RWPE2 (cell line): ENCODE measurements around the gene RBMS2.

ENCODE experiments used
- ATAC-seq: fragments of 200-7000 bp; cut with Tn5 transposase; 3 replicates; pipeline ENCODE4 v1.9.1; 2021; ENCODE audit warnings: low read depth
- DNase-seq: peaks from one replicate; pipeline ENCODE4 v3.0.0-alpha.2; 2020; ENCODE audit warnings: low spot score
- H3K27ac ChIP-seq: fragments of 450-650 bp; 2 replicates; pipeline ENCODE4 v1.5.1; 2017; ENCODE audit warnings: mild to moderate bottlenecking; ENCODE audit not compliant: poor library complexity, severe bottlenecking
- H3K27me3 ChIP-seq: fragments of 250-450 bp; sonication (Bioruptor Pico); 2 replicates; pipeline ENCODE4 v1.5.1; 2021; ENCODE audit warnings: mild to moderate bottlenecking, moderate library complexity; ENCODE audit not compliant: insufficient read depth, poor library complexity, severe bottlenecking
- H3K36me3 ChIP-seq: fragments of 250-450 bp; sonication (Bioruptor Pico); 2 replicates; pipeline ENCODE4 v1.5.1; 2020; ENCODE audit warnings: low read depth, mild to moderate bottlenecking, moderate library complexity
- H3K4me1 ChIP-seq: fragments of 250-450 bp; sonication (Bioruptor Pico); 2 replicates; pipeline ENCODE4 v1.5.1; 2021; ENCODE audit warnings: mild to moderate bottlenecking, moderate library complexity; ENCODE audit not compliant: insufficient read depth, poor library complexity, severe bottlenecking
- H3K4me3 ChIP-seq: fragments of 250-450 bp; sonication (Bioruptor Pico); 2 replicates; pipeline ENCODE4 v1.5.1; 2021; ENCODE audit warnings: mild to moderate bottlenecking, moderate library complexity; ENCODE audit not compliant: severe bottlenecking
- H3K9me3 ChIP-seq: fragments of 250-450 bp; sonication (Bioruptor Pico); 2 replicates; pipeline ENCODE4 v1.5.1; 2021; ENCODE audit warnings: mild to moderate bottlenecking, moderate library complexity; ENCODE audit not compliant: severe bottlenecking
- TF ChIP-seq, protein P1 (sequence below): fragments of 450-650 bp; IDR thresholded peaks from one replicate; pipeline ENCODE4 v1.5.1; 2017; ENCODE audit warnings: mild to moderate bottlenecking, moderate library complexity; ENCODE audit not compliant: poor library complexity, severe bottlenecking

Gene RBMS2

DNA sequence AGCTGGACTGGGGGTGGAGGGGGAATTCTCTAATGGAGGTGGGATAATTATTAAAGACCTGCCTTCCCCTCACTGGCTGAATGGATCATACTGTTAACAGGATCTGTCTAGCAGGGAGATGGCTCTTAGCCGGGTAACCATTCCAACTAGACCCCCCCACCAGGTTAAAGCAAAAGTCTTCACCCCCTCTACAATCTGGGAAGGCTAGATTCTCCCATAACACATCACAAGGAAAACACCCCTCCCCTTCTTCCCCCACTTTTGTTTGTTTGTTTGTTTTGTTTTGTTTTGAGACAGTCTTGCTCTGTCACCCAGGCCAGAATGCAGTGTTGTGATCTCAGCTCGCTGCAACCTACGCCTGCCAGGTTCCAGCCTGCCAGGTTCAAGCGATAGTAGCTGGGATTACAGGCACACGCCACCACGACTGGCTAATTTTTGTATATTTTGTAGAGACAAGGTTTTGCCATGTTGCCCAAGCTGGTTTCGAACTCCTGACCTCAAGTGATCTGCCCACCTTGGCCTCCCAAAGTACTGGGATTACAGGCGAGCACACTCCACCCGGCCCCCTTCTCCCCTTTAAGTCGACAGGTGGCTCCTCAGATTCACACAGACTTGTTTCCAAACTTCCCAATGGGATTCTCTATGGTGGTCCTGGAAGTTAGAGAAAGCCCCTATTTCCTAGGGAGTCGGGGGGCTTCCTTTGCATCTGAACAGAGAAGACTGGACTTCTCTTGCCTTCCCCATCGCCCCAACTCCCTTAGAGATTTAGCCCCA lies 112.0 kb downstream of the RBMS2 start:
- H3K9me3 ChIP-seq = no peaks in the 10 kb centered on the region
- DNase-seq (no peak), ATAC-seq (no peak)
- H3K4me3 ChIP-seq = peak overlapping the region; percentile 76
- H3K27ac ChIP-seq = peak overlapping the region; percentile 86
- no peaks in the 10 kb centered on the region for H3K27me3 ChIP-seq
- H3K36me3 ChIP-seq = peaks cover 16% of the 10 kb centered on the region
- TF ChIP-seq, protein P1, sequence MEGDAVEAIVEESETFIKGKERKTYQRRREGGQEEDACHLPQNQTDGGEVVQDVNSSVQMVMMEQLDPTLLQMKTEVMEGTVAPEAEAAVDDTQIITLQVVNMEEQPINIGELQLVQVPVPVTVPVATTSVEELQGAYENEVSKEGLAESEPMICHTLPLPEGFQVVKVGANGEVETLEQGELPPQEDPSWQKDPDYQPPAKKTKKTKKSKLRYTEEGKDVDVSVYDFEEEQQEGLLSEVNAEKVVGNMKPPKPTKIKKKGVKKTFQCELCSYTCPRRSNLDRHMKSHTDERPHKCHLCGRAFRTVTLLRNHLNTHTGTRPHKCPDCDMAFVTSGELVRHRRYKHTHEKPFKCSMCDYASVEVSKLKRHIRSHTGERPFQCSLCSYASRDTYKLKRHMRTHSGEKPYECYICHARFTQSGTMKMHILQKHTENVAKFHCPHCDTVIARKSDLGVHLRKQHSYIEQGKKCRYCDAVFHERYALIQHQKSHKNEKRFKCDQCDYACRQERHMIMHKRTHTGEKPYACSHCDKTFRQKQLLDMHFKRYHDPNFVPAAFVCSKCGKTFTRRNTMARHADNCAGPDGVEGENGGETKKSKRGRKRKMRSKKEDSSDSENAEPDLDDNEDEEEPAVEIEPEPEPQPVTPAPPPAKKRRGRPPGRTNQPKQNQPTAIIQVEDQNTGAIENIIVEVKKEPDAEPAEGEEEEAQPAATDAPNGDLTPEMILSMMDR = no peak
- H3K4me1 ChIP-seq = peaks cover 15% of the 10 kb centered on the region

DNA sequence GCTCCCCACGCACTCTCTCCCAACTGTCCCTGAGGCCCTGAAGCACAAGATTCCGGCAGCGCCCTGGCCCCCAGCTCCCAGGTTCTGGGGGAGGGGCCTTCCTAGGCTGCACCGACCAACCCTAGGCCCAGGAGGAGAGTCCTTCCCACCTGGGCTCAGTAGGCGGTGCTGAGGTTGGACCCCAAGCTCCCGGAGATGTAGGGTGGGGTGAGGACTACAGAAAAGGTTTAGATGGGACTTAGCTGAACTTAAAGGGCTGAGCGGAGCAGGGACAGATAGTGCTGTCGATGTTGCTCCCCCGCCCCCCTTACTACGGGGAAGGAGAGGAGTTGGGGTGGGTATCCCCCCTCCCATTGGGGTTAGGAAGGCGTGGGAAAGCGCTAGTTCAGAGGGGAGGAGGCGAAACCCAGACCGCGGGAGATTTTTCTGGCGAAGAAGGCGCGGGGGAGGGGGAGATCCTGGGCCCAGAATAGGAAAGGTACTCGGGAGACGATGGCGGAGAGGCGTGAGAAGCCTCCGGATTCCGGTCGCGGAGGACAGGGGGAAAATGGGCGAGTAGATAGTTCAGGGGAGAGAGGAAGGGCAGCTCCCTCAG lies 112.7 kb downstream of the RBMS2 start:
- TF ChIP-seq, protein P1 = no peak
- H3K4me3 ChIP-seq = peak overlapping the region; percentile 76
- peak overlapping the region; percentile 86 for H3K27ac ChIP-seq
- DNase-seq (peak; percentile 83), ATAC-seq (peak; percentile 40)
- H3K9me3 ChIP-seq = no peaks in the 10 kb centered on the region
- no peaks in the 10 kb centered on the region for H3K27me3 ChIP-seq
- H3K36me3 ChIP-seq = peaks cover 23% of the 10 kb centered on the region
- H3K4me1 ChIP-seq = peaks cover 15% of the 10 kb centered on the region

DNA sequence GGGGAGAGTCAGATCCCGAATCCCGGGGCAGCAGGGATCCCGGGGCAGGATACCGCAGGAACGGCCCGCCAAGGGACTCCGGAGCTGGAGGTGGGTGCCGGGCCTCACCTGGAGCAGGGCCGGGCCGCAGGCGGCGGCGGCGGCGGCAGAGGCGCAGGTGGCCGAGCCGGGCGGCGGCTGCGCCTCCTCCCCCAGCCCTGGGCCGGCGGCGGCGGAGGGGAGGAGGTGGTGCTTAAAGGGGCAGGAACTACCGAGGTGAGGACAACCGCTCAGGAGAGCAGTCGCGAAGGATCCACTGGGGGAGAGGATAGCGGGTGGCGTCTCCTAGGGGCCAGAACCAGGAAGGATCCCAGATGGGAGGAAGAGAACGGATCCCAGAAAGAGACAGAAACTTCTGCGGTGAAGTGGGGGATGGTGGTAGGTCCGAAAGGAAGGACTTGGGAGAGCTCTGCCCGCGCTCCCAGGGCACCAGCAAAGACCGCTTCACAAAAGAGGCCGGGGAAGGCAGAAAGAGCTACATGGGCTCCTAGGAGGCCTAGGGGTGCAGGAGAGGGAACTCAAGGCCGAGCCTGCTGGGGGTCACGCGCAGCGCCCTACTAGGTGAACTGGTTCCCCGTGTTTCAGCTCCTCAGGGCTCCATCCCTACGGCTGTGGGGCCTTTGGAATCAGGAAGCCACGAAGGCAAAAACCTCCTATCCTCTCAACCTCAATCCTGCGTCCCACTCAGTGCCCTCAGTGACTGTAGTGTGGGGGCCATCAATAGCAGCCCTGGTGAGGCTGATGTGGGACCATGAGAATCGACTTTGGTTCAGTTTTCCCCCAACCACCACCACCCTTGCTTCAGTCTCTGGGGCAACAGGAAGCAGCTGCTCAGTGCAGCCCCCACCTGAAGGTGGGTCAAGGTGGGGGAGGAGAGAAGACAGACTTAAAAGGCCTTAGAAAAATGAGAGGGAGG lies 113.5 kb downstream of the RBMS2 start:
- Histone ChIP-seq H3K27me3 (no peaks in the 10 kb centered on the region), H3K4me3 (peak overlapping the region; percentile 76), H3K27ac (peak overlapping the region; percentile 86), H3K36me3 (peaks cover 28% of the 10 kb centered on the region), H3K9me3 (no peaks in the 10 kb centered on the region), H3K4me1 (peaks cover 15% of the 10 kb centered on the region)
- TF ChIP-seq, protein P1 = peak; percentile 76
- peak; percentile 87 for DNase-seq
- ATAC-seq = peak; percentile 58

DNA sequence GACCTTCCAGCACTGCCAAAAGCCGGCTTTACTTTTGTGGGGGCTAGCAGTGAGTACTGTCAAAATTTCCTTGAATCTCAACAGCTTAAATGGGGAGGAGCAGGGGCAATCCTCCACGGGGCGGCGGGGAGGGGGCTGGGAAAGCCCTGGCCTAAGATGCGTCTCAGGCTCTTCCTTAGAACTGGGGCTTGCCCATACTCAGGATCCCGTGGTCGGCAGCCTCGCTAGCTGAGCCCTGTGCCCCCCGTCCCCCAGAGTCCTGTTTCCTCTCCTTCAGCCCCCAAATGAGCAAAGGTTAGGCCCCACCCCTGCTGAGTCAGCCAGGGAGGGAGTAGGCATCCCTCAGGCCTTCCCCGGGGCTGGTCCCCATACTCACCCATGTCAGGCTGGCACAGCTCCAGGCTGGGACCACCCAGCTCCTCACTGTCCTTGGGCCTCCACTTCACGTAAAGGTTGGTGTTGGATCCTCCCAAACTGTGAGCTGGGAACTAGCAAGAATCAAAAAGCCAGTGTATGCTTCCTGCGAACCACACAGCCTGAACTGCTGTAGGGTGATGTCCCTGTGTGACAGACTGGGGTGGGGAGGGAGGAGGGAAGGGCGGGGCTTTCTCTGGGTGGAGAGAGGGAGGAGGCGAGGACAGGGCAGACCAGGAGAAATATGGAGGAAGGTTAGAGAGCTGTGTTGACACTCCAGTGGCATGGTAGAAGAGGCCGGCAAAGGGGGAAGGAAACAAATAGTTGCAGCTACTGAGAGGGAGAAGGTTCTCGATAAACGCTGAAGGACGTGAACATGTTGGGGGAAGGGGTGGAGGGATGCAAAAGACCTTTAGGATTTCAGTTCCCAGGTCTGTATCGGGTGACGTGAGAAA lies 114.4 kb downstream of the RBMS2 start:
- Histone ChIP-seq H3K4me3 (peak overlapping the region; percentile 76), H3K36me3 (peaks cover 37% of the 10 kb centered on the region), H3K27ac (peak overlapping the region; percentile 86), H3K4me1 (peaks cover 15% of the 10 kb centered on the region), H3K9me3 (no peaks in the 10 kb centered on the region), H3K27me3 (no peaks in the 10 kb centered on the region)
- TF ChIP-seq, protein P1 = no peak
- ATAC-seq (peak; percentile 69), DNase-seq (peak; percentile 83)
